PC-3 (cell line): ENCODE data around the gene CUL2. TPM values are rescaled to one million over a fixed set of nuclear protein-coding genes. Genes with fewer than 3 reads are reported as not detected.

Source experiments
- ATAC-seq: fragments of 200-7000 bp; cut with Tn5 transposase; 2 replicates; pipeline ENCODE4 v1.9.1; 2020; ENCODE audit warnings: mild to moderate bottlenecking, moderate library complexity
- BruUV-seq: library from RNA; stranded (reverse); fragments of 400-500 nt; replicated peaks from 2 replicates; lab custom pipeline; 2021; lab: Mats Ljungman, UMichigan
- CTCF ChIA-PET: fragments of 300-600 bp; sonication (Branson Sonifier 250); formaldehyde crosslinking; loops from one replicate; lab custom pipeline; 2022; ENCODE audit warnings: antibody characterized with exemption; lab: Charles Lee
- POLR2A ChIA-PET: fragments of 300-600 bp; sonication (Branson Sonifier 250); formaldehyde crosslinking; loops from one replicate; lab custom pipeline; 2022; ENCODE audit warnings: antibody characterized with exemption; ENCODE audit not compliant: unreplicated experiment; lab: Charles Lee
- DNase-seq: peaks from one replicate; pipeline ENCODE4 v3.0.0-alpha.2; 2015
- H2AFZ ChIP-seq: fragments of 300-600 bp; sonication (generic); 2 replicates; pipeline ENCODE4 v1.6.0; 2016; ENCODE audit warnings: antibody characterized with exemption, low read length
- H3F3A ChIP-seq: fragments of 300-600 bp; sonication (generic); one replicate; pipeline ENCODE4 v1.6.0; 2017; ENCODE audit warnings: antibody characterized with exemption, low read length, control low read depth, mild to moderate bottlenecking; ENCODE audit not compliant: unreplicated experiment
- H3K27ac ChIP-seq: fragments of 300-600 bp; sonication (generic); 2 replicates; pipeline ENCODE4 v1.5.1; 2016; ENCODE audit warnings: mild to moderate bottlenecking, low read length
- H3K27me3 ChIP-seq: fragments of 300-600 bp; sonication (generic); 2 replicates; pipeline ENCODE4 v1.6.1; 2016; ENCODE audit warnings: low read length, mixed read lengths
- H3K36me3 ChIP-seq: fragments of 300-600 bp; sonication (generic); 2 replicates; pipeline ENCODE4 v1.6.1; 2016; ENCODE audit warnings: low read depth, mixed run types, low read length, mixed read lengths
- H3K4me1 ChIP-seq: fragments of 300-600 bp; sonication (generic); 2 replicates; pipeline ENCODE4 v1.5.1; 2016; ENCODE audit warnings: low read length; ENCODE audit not compliant: insufficient read depth
- H3K4me2 ChIP-seq: fragments of 300-600 bp; sonication (generic); 2 replicates; pipeline ENCODE4 v1.6.0; 2016; ENCODE audit warnings: low read length
- H3K4me3 ChIP-seq: fragments of 300-600 bp; sonication (generic); 2 replicates; pipeline ENCODE4 v1.5.1; 2016; ENCODE audit warnings: mild to moderate bottlenecking, low read length, mixed read lengths
- H3K79me2 ChIP-seq: fragments of 300-600 bp; sonication (generic); 2 replicates; pipeline ENCODE4 v1.6.1; 2017; ENCODE audit warnings: low read length, mixed read lengths
- H3K9ac ChIP-seq: fragments of 300-600 bp; sonication (generic); 2 replicates; pipeline ENCODE4 v1.6.0; 2016; ENCODE audit warnings: mild to moderate bottlenecking, low read length
- H3K9me2 ChIP-seq: fragments of 300-600 bp; sonication (generic); replicated peaks from 2 replicates; pipeline ENCODE4 v1.6.1; 2016; ENCODE audit warnings: mixed run types, low read length, mixed read lengths
- H3K9me3 ChIP-seq: fragments of 300-600 bp; sonication (generic); 2 replicates; pipeline ENCODE4 v1.6.1; 2016; ENCODE audit warnings: low read length, mixed read lengths
- H4K20me1 ChIP-seq: fragments of 300-600 bp; sonication (generic); 2 replicates; pipeline ENCODE4 v1.6.1; 2016; ENCODE audit warnings: low read length, mixed read lengths
- CTCF ChIP-seq: fragments of 300-600 bp; sonication (generic); conservative IDR thresholded peaks from 2 replicates; pipeline ENCODE4 v1.5.1; 2017; ENCODE audit warnings: antibody characterized with exemption, low read depth, mild to moderate bottlenecking, low read length
- EZH2 ChIP-seq: fragments of 300-600 bp; sonication (generic); IDR thresholded peaks from one replicate; pipeline ENCODE4 v1.6.1; 2017; ENCODE audit warnings: antibody characterized with exemption, mild to moderate bottlenecking, low read length; ENCODE audit not compliant: unreplicated experiment
- EZH2phosphoT487 ChIP-seq: fragments of 300-600 bp; sonication (generic); IDR thresholded peaks from 2 replicates; pipeline ENCODE4 v1.6.1; 2018; ENCODE audit warnings: mild to moderate bottlenecking, antibody characterized with exemption, low read length, borderline replicate concordance
- intact Hi-C: fragments of 100-400 bp; cut with micrococcal nuclease; formaldehyde crosslinking; loops from 2 replicates; pipeline ENCODE4 v1.9.0; 2023
- total RNA-seq: library from RNA; depleted of rRNA; stranded (reverse); fragments of >200 nt; gene quantifications from 2 replicates; pipeline ENCODE4 v1.2.3, GENCODE V29; 2014

Gene CUL2
- total RNA-seq, 1 experiment from 2014 or later = 129 TPM

GRCh38 chr10:35027567-35027966 lies 62.6 kb downstream of the CUL2 start:
- Histone ChIP-seq H3K36me3 (peaks cover 77% of the 10 kb centered on the region), H3K4me1 (peaks cover 16% of the 10 kb centered on the region), H3K9me2 (no peaks in the 10 kb centered on the region), H3K4me3 (no peak overlapping the region), H4K20me1 (no peaks in the 10 kb centered on the region), H3K9me3 (no peaks in the 10 kb centered on the region), H3K4me2 (no peak overlapping the region), H3K27ac (no peak overlapping the region), H3K27me3 (no peaks in the 10 kb centered on the region), H2AFZ (no peak overlapping the region), H3K79me2 (no peaks in the 10 kb centered on the region), H3K9ac (no peak overlapping the region), H3F3A (peaks cover 22% of the 10 kb centered on the region)
- ATAC-seq (peak; percentile 8; the same call in 1 of the 2 replicates), DNase-seq (peak; percentile 88)
- CTCF ChIA-PET = interaction anchor here (0.6 to 3.6 kb wide), 6 partner anchors 15 to 588 kb away, joined by 3 to 124 read pairs (median 7); no protein-coding TSS in a partner anchor
- POLR2A ChIA-PET = no interaction called here
- TF ChIP-seq CTCF (peak; percentile 96), EZH2 (no peak)
- BruUV-seq = no TSS peak
- intact Hi-C loops = loop anchor here (1.0 to 2.0 kb wide), 2 partner anchors 33 to 361 kb away; no protein-coding TSS in a partner anchor

GRCh38 chr10:35025916-35026315 lies 64.2 kb downstream of the CUL2 start:
- peaks cover 70% of the 10 kb centered on the region for H3K36me3 ChIP-seq
- intact Hi-C loops = loop anchor here (1.0 to 2.0 kb wide), 3 partner anchors 11 to 359 kb away; no protein-coding TSS in a partner anchor
- H3K27me3 ChIP-seq = no peaks in the 10 kb centered on the region
- H3K9ac ChIP-seq = peak overlapping the region; percentile 32
- DNase-seq (peak; percentile 99), ATAC-seq (peak; percentile 99)
- no peaks in the 10 kb centered on the region for H3K9me3 ChIP-seq
- H3K4me3 ChIP-seq = no peak overlapping the region
- H3K4me1 ChIP-seq = peaks cover 16% of the 10 kb centered on the region
- H3K4me2 ChIP-seq = peak overlapping the region; percentile 2; the same call in 1 of the 2 replicates
- no peak for TF ChIP-seq EZH2
- TF ChIP-seq CTCF = no peak
- ChIA-PET CTCF (interaction anchor here (0.6 to 3.6 kb wide), 10 partner anchors 8 to 360 kb away, joined by 3 to 124 read pairs (median 6); no protein-coding TSS in a partner anchor), POLR2A (interaction anchor here (0.5 to 1.0 kb wide), 9 partner anchors 8 to 294 kb away, joined by 3 to 9 read pairs (median 5); partner anchors contain the start of gene CUL2)
- H2AFZ ChIP-seq = no peak overlapping the region
- BruUV-seq = no TSS peak
- no peaks in the 10 kb centered on the region for H3K9me2 ChIP-seq
- H3K27ac ChIP-seq = peak overlapping the region; percentile 45
- H4K20me1 ChIP-seq = no peaks in the 10 kb centered on the region
- peaks cover 22% of the 10 kb centered on the region for H3F3A ChIP-seq
- no peaks in the 10 kb centered on the region for H3K79me2 ChIP-seq

GRCh38 chr10:35020481-35020880 lies 69.7 kb downstream of the CUL2 start:
- Histone ChIP-seq H3K9ac (no peak overlapping the region), H3F3A (peaks cover 6% of the 10 kb centered on the region), H3K4me3 (no peak overlapping the region), H3K4me2 (no peak overlapping the region), H3K27me3 (no peaks in the 10 kb centered on the region), H4K20me1 (no peaks in the 10 kb centered on the region), H3K27ac (no peak overlapping the region), H3K4me1 (peaks cover 16% of the 10 kb centered on the region), H2AFZ (no peak overlapping the region), H3K79me2 (no peaks in the 10 kb centered on the region), H3K36me3 (peaks cover 65% of the 10 kb centered on the region), H3K9me3 (no peaks in the 10 kb centered on the region), H3K9me2 (no peaks in the 10 kb centered on the region)
- no peak for ATAC-seq
- BruUV-seq = no TSS peak
- DNase-seq = no peak
- ChIA-PET CTCF (no interaction called here), POLR2A (interaction anchor here (0.6 kb wide), 1 partner anchor 8 kb away, joined by 4 read pairs; no protein-coding TSS in a partner anchor)
- intact Hi-C loops = no loop called here
- TF ChIP-seq EZH2phosphoT487 (no peak), CTCF (no peak), EZH2 (no peak)
